GM23338 (cell line): ENCODE data around the gene EPHB1. TPM values are rescaled to one million over a fixed set of nuclear protein-coding genes. Genes with fewer than 3 reads are reported as not detected.

Source experiments
- ATAC-seq: fragments of 200-7000 bp; cut with Tn5 transposase; 3 replicates; pipeline ENCODE4 v1.9.1; 2020
- DNase-seq: peaks from one replicate; pipeline ENCODE4 v3.0.0-alpha.2; 2015; ENCODE audit warnings: low spot score
- H2AFZ ChIP-seq: fragments of 200-600 bp; sonication (generic); 2 replicates; pipeline ENCODE4 v1.8.0; 2016; ENCODE audit warnings: antibody characterized with exemption, mild to moderate bottlenecking, moderate library complexity
- H3F3A ChIP-seq: fragments of 200-600 bp; sonication (generic); replicated peaks from 2 replicates; pipeline ENCODE4 v1.8.0; 2017; ENCODE audit warnings: antibody characterized with exemption, mixed run types, low read depth
- H3K27ac ChIP-seq: fragments of 200-600 bp; sonication (generic); 2 replicates; pipeline ENCODE4 v1.6.1; 2016; ENCODE audit warnings: low read depth
- H3K27me3 ChIP-seq: fragments of 200-600 bp; sonication (generic); 2 replicates; pipeline ENCODE4 v1.8.0; 2016; ENCODE audit warnings: mild to moderate bottlenecking, mixed run types, moderate library complexity; ENCODE audit not compliant: insufficient read depth
- H3K36me3 ChIP-seq: fragments of 200-600 bp; sonication (generic); 2 replicates; pipeline ENCODE4 v1.8.0; 2016; ENCODE audit warnings: mild to moderate bottlenecking; ENCODE audit not compliant: insufficient read depth
- H3K4me1 ChIP-seq: fragments of 200-600 bp; sonication (generic); 2 replicates; pipeline ENCODE4 v1.8.0; 2016; ENCODE audit warnings: mild to moderate bottlenecking, moderate library complexity; ENCODE audit not compliant: insufficient read depth
- H3K4me2 ChIP-seq: fragments of 200-600 bp; sonication (generic); 2 replicates; pipeline ENCODE4 v1.7.1; 2017; ENCODE audit warnings: mixed run types
- H3K4me3 ChIP-seq: fragments of 200-600 bp; sonication (generic); 2 replicates; pipeline ENCODE4 v1.6.1; 2016; ENCODE audit warnings: mixed run types
- H3K79me2 ChIP-seq: fragments of 200-600 bp; sonication (generic); replicated peaks from 2 replicates; pipeline ENCODE4 v1.8.0; 2017; ENCODE audit warnings: mild to moderate bottlenecking; ENCODE audit not compliant: insufficient read depth
- H3K9me2 ChIP-seq: fragments of 200-600 bp; sonication (generic); 2 replicates; pipeline ENCODE4 v1.8.0; 2017; ENCODE audit not compliant: insufficient read depth
- H4K20me1 ChIP-seq: fragments of 200-600 bp; sonication (generic); replicated peaks from 2 replicates; pipeline ENCODE4 v1.8.0; 2017; ENCODE audit warnings: mild to moderate bottlenecking; ENCODE audit not compliant: insufficient read depth
- H3K27ac Mint-ChIP-seq: 2 replicates; pipeline ENCODE4 v1.8.0; 2020; ENCODE audit warnings: inconsistent platforms, mild to moderate bottlenecking, moderate library complexity, mixed read lengths
- H3K27me3 Mint-ChIP-seq: 3 replicates; pipeline ENCODE4 v1.8.0; 2022; ENCODE audit warnings: low read depth, mild to moderate bottlenecking, moderate library complexity, mixed read lengths, inconsistent platforms; ENCODE audit not compliant: insufficient read depth, poor library complexity
- H3K36me3 Mint-ChIP-seq: 3 replicates; pipeline ENCODE4 v1.8.0; 2021; ENCODE audit warnings: low read depth, mild to moderate bottlenecking, inconsistent platforms, moderate library complexity, mixed read lengths
- H3K4me1 Mint-ChIP-seq: 3 replicates; pipeline ENCODE4 v1.8.0; 2020; ENCODE audit warnings: mild to moderate bottlenecking, inconsistent platforms, mixed read lengths
- H3K4me3 Mint-ChIP-seq: 3 replicates; pipeline ENCODE4 v1.8.0; 2021; ENCODE audit warnings: moderate library complexity, mild to moderate bottlenecking, inconsistent platforms, mixed read lengths
- H3K9me3 Mint-ChIP-seq: 3 replicates; pipeline ENCODE4 v1.8.0; 2020; ENCODE audit warnings: moderate library complexity, mild to moderate bottlenecking, inconsistent platforms, mixed read lengths
- EZH2 ChIP-seq: fragments of 200-600 bp; sonication (generic); IDR thresholded peaks from one replicate; pipeline ENCODE4 v1.8.0; 2017; ENCODE audit warnings: antibody characterized with exemption, mild to moderate bottlenecking, low read depth; ENCODE audit not compliant: unreplicated experiment
- ZNF114 ChIP-seq: fragments of 250-450 bp; sonication (Bioruptor Pico); IDR thresholded peaks from 2 replicates; pipeline ENCODE4 v1.5.0; 2020; ENCODE audit warnings: mild to moderate bottlenecking, moderate library complexity
- ZNF331 ChIP-seq: fragments of 250-450 bp; sonication (Bioruptor Pico); IDR thresholded peaks from 2 replicates; pipeline ENCODE4 v1.5.0; 2020; ENCODE audit warnings: low read depth, mild to moderate bottlenecking, moderate library complexity
- polyA plus RNA-seq: library from polyadenylated mRNA; unstranded; fragments of >200 nt; fragmentation: Nextera tagmentation; extraction: Ambion mirVana; gene quantifications from 2 replicates; pipeline ENCODE4 v1.2.1, GENCODE V29; 2016
- total RNA-seq: library from RNA; depleted of rRNA; stranded (reverse); fragments of >200 nt; shearing (Covaris generic); gene quantifications from 2 replicates; pipeline ENCODE4 v1.2.3, GENCODE V29; 2014
- TF ChIP-seq, protein P1 (sequence below): fragments of 250-450 bp; sonication (Bioruptor Pico); IDR thresholded peaks from 2 replicates; pipeline ENCODE4 v1.5.0; 2020; ENCODE audit warnings: mild to moderate bottlenecking, moderate library complexity
- TF ChIP-seq, protein P2 (sequence below): IDR thresholded peaks from 2 replicates; pipeline ENCODE4 v1.6.1; 2016; ENCODE audit warnings: antibody characterized with exemption
- TF ChIP-seq, protein P3 (sequence below), 2 experiments: fragments of 200-600 bp in 1 of 2; sonication (generic) in 1 of 2; conservative IDR thresholded peaks; 2 replicates each; pipeline versions ENCODE4 v1.5.1 to v1.6.1; 2016 to 2017; ENCODE audit warnings: antibody characterized with exemption in 2 of 2, low read depth in 2 of 2, mild to moderate bottlenecking in 2 of 2, moderate library complexity in 1 of 2

EPHB1 gene
- total and polyA plus RNA-seq, 2 experiments from 2014 or later, result 2.7 to 5.2 TPM

DNA sequence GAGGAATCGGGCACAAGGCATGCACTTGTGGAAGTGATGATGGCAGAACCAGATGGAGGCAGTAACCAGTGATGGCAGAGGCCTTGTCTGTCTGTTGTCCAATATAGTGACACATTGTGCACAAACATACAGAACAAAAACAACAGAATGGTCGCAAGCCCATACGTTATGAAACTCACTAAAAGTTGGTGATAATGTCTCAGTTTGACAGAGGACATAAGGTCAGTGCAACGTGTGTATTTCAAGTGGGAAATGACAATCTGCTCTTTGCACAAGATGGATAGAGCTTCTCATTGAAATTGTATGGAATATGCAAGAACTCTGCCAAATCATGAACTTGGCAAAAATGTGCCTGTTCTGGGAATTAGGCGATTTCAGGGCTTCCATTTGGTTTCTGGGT lies 169.2 kb downstream of the EPHB1 start:
- Mint-ChIP-seq H3K4me3 (no peak overlapping the region), H3K9me3 (no peaks in the 10 kb centered on the region), H3K4me1 (peaks cover 3% of the 10 kb centered on the region; the same call in 2 of the 3 replicates), H3K36me3 (no peaks in the 10 kb centered on the region), H3K27me3 (no peaks in the 10 kb centered on the region), H3K27ac (no peak overlapping the region)
- ATAC-seq (no peak), DNase-seq (no peak)
- Histone ChIP-seq H3K9me2 (0 out of 2 replicates have a peak, but pooled peaks cover 18% of the 10 kb centered on the region), H3K36me3 (no peaks in the 10 kb centered on the region), H3K79me2 (no peaks in the 10 kb centered on the region), H3K27me3 (no peaks in the 10 kb centered on the region), H4K20me1 (no peaks in the 10 kb centered on the region), H3K4me1 (no peaks in the 10 kb centered on the region), H3K4me3 (no peak overlapping the region), H3K27ac (no peak overlapping the region), H3F3A (no peaks in the 10 kb centered on the region), H2AFZ (no peak overlapping the region), H3K4me2 (no peak overlapping the region)
- TF ChIP-seq ZNF114 (CRISPR knock-in tag) (no peak), ZNF331 (CRISPR knock-in tag) (no peak), EZH2 (no peak)
- TF ChIP-seq, protein P1, sequence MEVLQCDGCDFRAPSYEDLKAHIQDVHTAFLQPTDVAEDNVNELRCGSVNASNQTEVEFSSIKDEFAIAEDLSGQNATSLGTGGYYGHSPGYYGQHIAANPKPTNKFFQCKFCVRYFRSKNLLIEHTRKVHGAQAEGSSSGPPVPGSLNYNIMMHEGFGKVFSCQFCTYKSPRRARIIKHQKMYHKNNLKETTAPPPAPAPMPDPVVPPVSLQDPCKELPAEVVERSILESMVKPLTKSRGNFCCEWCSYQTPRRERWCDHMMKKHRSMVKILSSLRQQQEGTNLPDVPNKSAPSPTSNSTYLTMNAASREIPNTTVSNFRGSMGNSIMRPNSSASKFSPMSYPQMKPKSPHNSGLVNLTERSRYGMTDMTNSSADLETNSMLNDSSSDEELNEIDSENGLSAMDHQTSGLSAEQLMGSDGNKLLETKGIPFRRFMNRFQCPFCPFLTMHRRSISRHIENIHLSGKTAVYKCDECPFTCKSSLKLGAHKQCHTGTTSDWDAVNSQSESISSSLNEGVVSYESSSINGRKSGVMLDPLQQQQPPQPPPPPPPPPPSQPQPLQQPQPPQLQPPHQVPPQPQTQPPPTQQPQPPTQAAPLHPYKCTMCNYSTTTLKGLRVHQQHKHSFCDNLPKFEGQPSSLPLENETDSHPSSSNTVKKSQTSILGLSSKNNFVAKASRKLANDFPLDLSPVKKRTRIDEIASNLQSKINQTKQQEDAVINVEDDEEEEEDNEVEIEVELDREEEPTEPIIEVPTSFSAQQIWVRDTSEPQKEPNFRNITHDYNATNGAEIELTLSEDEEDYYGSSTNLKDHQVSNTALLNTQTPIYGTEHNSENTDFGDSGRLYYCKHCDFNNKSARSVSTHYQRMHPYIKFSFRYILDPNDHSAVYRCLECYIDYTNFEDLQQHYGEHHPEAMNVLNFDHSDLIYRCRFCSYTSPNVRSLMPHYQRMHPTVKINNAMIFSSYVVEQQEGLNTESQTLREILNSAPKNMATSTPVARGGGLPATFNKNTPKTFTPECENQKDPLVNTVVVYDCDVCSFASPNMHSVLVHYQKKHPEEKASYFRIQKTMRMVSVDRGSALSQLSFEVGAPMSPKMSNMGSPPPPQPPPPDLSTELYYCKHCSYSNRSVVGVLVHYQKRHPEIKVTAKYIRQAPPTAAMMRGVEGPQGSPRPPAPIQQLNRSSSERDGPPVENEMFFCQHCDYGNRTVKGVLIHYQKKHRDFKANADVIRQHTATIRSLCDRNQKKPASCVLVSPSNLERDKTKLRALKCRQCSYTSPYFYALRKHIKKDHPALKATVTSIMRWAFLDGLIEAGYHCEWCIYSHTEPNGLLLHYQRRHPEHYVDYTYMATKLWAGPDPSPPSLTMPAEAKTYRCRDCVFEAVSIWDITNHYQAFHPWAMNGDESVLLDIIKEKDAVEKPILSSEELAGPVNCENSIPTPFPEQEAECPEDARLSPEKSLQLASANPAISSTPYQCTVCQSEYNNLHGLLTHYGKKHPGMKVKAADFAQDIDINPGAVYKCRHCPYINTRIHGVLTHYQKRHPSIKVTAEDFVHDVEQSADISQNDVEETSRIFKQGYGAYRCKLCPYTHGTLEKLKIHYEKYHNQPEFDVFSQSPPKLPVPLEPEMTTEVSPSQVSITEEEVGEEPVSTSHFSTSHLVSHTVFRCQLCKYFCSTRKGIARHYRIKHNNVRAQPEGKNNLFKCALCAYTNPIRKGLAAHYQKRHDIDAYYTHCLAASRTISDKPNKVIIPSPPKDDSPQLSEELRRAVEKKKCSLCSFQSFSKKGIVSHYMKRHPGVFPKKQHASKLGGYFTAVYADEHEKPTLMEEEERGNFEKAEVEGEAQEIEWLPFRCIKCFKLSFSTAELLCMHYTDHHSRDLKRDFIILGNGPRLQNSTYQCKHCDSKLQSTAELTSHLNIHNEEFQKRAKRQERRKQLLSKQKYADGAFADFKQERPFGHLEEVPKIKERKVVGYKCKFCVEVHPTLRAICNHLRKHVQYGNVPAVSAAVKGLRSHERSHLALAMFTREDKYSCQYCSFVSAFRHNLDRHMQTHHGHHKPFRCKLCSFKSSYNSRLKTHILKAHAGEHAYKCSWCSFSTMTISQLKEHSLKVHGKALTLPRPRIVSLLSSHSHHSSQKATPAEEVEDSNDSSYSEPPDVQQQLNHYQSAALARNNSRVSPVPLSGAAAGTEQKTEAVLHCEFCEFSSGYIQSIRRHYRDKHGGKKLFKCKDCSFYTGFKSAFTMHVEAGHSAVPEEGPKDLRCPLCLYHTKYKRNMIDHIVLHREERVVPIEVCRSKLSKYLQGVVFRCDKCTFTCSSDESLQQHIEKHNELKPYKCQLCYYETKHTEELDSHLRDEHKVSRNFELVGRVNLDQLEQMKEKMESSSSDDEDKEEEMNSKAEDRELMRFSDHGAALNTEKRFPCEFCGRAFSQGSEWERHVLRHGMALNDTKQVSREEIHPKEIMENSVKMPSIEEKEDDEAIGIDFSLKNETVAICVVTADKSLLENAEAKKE (CRISPR knock-in tag), result no peak
- TF ChIP-seq, protein P2, sequence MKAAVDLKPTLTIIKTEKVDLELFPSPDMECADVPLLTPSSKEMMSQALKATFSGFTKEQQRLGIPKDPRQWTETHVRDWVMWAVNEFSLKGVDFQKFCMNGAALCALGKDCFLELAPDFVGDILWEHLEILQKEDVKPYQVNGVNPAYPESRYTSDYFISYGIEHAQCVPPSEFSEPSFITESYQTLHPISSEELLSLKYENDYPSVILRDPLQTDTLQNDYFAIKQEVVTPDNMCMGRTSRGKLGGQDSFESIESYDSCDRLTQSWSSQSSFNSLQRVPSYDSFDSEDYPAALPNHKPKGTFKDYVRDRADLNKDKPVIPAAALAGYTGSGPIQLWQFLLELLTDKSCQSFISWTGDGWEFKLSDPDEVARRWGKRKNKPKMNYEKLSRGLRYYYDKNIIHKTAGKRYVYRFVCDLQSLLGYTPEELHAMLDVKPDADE, result no peak
- TF ChIP-seq, protein P3, sequence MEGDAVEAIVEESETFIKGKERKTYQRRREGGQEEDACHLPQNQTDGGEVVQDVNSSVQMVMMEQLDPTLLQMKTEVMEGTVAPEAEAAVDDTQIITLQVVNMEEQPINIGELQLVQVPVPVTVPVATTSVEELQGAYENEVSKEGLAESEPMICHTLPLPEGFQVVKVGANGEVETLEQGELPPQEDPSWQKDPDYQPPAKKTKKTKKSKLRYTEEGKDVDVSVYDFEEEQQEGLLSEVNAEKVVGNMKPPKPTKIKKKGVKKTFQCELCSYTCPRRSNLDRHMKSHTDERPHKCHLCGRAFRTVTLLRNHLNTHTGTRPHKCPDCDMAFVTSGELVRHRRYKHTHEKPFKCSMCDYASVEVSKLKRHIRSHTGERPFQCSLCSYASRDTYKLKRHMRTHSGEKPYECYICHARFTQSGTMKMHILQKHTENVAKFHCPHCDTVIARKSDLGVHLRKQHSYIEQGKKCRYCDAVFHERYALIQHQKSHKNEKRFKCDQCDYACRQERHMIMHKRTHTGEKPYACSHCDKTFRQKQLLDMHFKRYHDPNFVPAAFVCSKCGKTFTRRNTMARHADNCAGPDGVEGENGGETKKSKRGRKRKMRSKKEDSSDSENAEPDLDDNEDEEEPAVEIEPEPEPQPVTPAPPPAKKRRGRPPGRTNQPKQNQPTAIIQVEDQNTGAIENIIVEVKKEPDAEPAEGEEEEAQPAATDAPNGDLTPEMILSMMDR (conservative IDR thresholded peaks at IDR 0.05; ENCODE audit: low read depth in 2 of 2), result no peak
